ENCODE results near the gene PHLDB3.
"Not testable (repeated sequence)": the region's sequence is repeated elsewhere in the genome, so short reads cannot be mapped to it uniquely, and the experiment has no call there.

The PHLDB3 gene

GRCh38 chr19:43526884-43527859, 22.6 kb upstream of the PHLDB3 start, which contains the start of gene ETHE1:
Gene ETHE1 (minus strand): TSS chr19:43527201. CDS start chr19:43527177, 24 bp downstream.
- peak; percentile 56 for DNase-seq

GRCh38 chr19:43525836-43526771, 21.6 kb upstream of the PHLDB3 start:
- no peak for DNase-seq

GRCh38 chr19:43524922-43525835, 20.6 kb upstream of the PHLDB3 start:
- no peak for DNase-seq

GRCh38 chr19:43523696-43524095, 19.1 kb upstream of the PHLDB3 start:
- DNase-seq, result not testable (repeated sequence)

- no peak for DNase-seq
Measured at GRCh38 chr19:43522929-43523328, 18.4 kb upstream of the PHLDB3 start.

GRCh38 chr19:43519436-43520088, 15.0 kb upstream of the PHLDB3 start:
- peak; percentile 21 for DNase-seq

GRCh38 chr19:43518051-43518450, 13.5 kb upstream of the PHLDB3 start:
- DNase-seq, result no peak

- not testable (repeated sequence) for DNase-seq
Measured at GRCh38 chr19:43512399-43512798, 7.9 kb upstream of the PHLDB3 start.

- DNase-seq, result no peak
Measured at GRCh38 chr19:43511324-43511723, 6.8 kb upstream of the PHLDB3 start.

GRCh38 chr19:43510713-43511112, 6.2 kb upstream of the PHLDB3 start:
- DNase-seq, result no peak

GRCh38 chr19:43507880-43508279, 3.3 kb upstream of the PHLDB3 start:
- DNase-seq, result no peak

GRCh38 chr19:43506629-43507028, 2.1 kb upstream of the PHLDB3 start:
- DNase-seq, result no peak

GRCh38 chr19:43505941-43506340, 1.4 kb upstream of the PHLDB3 start:
- no peak for DNase-seq

GRCh38 chr19:43505186-43505456, 575 bp upstream of the PHLDB3 start:
- no peak for DNase-seq

GRCh38 chr19:43503501-43504425, 783 bp downstream of the PHLDB3 start:
- DNase-seq, result peak; percentile 85

- DNase-seq, result no peak
Measured at GRCh38 chr19:43502419-43502976, 2.0 kb downstream of the PHLDB3 start.

- no peak for DNase-seq
Measured at GRCh38 chr19:43501661-43502418, 2.7 kb downstream of the PHLDB3 start.

- DNase-seq, result no peak
Measured at GRCh38 chr19:43499042-43499441, 5.5 kb downstream of the PHLDB3 start.

GRCh38 chr19:43498233-43498842, 6.2 kb downstream of the PHLDB3 start:
- DNase-seq, result no peak

Measured in NK-92 treated with Interleukin-12 subunit alpha and Interleukin-12 subunit beta, amount 100 ng/mL, for 24 hours (cell line).